GM21360 (cell line): ENCODE results near the gene DACT2.

Experiments used
- ATAC-seq: cut with Tn5 transposase; IDR thresholded peaks from one replicate; pipeline ENCODE4 v1.9.1; 2021; ENCODE audit warnings: mild to moderate bottlenecking, moderate library complexity; ENCODE audit not compliant: unreplicated experiment

The DACT2 gene

DNA sequence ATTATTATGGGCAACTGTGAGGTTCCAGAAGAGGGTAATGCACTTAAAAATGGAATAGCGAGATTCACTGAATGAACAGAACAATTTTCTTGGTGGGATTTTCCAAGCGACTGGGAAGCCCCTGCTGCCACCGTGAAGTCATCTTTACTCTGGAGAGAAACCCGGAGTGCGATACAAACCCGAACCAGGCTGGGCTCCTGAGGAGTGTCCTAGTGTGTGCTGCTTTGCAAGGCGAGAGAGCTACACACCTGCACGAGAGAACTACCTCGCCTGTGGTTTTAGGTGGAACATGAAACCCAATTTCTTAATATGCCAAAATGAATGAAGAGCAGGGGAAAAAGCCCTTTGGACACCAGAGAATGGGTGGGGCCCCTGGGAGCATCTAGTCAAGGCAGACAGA lies 33.5 kb upstream of the DACT2 start:
- ATAC-seq, result no peak

DNA sequence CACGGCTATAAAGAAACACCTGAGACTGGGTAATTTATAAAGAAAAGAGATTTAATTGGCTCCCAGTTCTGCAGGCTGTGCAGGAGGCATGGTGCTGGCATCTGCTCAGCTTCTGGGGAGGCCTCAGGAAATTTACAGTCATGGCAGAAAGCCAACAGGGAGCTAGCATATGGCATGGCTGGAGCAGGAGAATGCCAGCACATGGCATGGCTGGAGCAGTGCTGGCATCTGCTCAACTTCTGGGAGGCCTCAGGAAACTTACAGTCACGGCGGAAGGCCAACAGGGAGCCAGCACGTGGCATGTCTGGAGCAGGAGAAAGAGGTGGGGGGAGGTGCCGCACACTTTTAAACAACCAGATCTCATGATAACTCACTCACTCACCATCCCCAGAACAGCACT lies 32.5 kb upstream of the DACT2 start:
- ATAC-seq, result no peak

DNA sequence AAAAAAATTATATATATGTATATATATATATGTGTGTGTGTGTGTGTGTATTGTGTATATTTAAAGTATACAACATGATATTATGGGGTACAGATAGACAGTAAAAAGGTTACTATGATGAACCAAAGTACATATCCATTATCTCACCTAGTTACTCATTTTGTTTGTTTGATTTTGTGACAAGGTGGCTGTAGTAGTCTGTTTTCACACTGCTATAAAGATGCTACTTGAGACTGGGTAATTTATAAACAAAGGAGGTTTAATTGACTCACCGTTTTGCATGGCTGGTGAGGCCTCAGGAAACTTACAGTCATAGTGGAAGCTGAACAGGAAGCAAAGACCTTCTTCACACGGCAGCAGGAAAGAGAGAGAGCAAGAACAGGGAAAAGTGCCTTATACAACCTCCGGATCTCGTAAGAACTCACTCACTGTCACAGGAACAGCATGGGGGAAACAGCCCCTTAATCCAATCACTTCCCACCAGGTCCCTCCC lies 30.2 kb upstream of the DACT2 start:
- ATAC-seq, result no peak

DNA sequence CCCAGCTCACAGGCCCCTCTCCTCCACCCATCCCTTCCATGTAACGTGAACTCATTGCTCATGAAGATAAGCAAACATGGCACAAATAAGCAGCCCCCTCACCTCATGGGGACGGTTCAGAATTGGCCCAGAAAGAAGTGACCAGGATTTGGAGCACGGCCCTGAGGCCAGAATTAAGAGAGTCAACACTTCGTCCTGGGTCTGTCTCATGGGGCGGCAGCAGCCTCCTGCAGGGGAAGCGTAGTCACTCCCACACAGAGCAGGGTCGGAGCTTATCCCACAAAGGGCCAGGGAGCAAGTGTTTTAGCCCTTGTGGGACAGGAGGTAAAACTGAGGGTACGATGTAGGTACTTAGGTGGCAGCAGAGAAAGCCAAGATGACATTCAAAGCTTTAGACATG lies 28.6 kb upstream of the DACT2 start:
- no peak for ATAC-seq

DNA sequence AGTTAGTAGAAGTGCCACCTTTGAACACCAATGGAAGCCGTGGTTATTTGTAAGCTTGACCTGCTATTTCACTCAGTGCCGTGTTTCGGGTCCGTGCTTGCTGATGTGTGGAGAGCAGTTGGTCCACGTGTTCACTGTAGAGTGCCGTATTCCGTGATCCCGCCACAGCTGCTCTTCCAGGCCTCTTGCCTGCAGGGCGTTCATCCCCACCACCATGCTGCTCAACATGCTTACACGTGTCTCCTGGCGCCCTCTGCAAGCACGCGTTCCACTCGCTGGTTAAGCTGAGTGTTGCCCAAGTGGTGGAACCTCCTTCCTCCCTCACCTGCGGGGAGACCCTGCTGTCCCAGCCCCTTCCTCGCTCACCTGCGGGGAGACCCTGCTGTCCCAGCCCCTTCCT lies 28.0 kb upstream of the DACT2 start:
- no peak for ATAC-seq

DNA sequence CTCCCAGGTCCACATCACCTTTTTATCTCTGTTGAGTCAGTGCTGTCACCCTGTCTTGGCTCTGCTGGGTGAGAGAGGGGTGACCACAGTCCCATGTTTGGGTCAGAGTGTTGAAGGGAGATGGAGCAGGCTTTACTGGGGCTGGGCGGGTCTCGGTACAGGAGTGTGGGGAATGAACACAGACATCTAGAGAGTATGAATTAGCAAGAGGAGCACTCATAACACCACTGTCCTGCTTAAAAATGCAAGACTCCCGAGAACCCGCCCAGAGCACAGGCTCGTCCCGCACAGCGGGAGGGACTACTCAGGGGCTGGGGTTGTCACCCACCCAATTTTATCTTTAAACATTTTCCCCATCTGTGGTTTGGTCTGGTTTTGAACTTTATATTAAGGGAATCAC lies 27.5 kb upstream of the DACT2 start:
- ATAC-seq, result no peak

DNA sequence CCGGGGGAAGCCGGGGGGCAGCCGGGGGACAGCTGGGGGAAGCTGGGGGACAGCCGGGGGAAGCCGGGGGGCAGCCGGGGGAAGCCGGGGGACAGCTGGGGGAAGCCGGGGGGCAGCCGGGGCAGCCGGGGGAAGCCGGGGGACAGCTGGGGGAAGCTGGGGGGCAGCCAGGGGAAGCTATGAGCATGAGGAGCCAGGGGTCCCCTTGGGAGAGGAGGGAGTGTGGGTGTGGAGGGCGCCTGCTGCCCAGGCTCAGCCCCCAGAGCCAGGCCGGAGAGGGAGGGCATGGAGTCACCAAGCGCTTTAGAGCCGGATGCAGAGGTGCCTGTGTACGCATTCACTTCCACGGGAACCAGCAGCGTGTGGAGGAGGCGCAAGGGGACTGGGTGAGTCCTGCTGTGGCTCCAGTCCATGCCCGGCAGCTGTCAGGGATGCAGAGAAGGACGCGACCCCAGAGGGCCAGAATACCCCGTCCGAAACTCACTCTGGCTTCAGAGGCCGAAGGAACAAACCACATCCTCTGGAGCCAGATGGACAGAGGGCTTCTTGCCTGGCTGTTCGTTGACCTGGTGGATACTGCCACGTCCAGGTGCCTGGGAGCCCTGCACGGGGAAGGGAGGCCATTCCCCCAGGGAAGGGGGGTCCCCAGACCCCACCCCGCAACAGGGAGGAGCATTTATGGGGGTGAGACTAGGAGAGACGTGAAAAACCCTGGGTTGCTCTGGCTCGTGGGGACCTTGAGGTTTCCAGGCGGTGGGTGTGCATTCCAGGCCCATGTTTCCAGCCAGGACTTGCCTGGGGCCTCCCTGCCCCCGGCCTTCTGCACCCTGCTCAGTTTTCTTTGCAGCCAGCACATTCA lies 26.5 kb upstream of the DACT2 start:
- ATAC-seq, result no peak

DNA sequence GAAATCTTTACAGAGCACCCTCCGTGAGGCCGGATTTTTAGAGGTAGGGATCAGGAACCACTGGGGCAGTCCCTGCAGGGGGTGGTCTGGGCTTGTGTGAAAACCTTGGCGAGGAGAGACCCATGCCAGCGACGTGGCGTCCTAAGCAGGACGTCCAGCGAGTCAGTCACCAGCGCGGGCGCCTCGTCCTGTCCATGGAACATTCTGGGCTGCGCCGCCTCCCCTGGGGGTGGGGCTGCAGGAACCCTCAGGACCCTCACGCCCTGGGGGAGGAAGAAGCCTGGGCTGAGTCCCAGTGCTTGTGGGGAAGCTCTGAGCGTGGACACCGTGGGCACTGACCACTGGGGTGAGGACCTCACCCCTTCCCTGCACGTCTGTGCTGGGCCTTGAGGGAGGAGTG lies 25.7 kb upstream of the DACT2 start:
- no peak for ATAC-seq

DNA sequence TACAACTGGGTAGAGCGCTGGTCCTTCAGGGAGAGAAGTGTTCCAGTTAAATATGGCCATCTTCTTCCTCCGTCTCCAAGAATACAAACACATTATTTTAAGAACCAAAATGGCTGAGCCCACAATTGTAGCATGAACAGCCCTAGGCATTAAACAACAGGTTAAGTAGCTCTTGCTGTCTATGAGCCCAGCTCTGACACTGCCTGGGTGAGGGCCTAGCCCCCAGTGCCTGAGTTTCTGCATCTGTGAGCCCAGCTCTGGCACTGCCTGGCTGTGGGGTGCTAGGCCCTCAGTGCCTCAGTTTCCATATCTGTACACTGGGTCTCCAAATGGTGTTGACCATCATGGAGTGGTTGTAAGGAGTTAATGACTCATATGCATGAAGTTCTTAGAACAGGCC lies 24.8 kb upstream of the DACT2 start:
- ATAC-seq, result no peak

DNA sequence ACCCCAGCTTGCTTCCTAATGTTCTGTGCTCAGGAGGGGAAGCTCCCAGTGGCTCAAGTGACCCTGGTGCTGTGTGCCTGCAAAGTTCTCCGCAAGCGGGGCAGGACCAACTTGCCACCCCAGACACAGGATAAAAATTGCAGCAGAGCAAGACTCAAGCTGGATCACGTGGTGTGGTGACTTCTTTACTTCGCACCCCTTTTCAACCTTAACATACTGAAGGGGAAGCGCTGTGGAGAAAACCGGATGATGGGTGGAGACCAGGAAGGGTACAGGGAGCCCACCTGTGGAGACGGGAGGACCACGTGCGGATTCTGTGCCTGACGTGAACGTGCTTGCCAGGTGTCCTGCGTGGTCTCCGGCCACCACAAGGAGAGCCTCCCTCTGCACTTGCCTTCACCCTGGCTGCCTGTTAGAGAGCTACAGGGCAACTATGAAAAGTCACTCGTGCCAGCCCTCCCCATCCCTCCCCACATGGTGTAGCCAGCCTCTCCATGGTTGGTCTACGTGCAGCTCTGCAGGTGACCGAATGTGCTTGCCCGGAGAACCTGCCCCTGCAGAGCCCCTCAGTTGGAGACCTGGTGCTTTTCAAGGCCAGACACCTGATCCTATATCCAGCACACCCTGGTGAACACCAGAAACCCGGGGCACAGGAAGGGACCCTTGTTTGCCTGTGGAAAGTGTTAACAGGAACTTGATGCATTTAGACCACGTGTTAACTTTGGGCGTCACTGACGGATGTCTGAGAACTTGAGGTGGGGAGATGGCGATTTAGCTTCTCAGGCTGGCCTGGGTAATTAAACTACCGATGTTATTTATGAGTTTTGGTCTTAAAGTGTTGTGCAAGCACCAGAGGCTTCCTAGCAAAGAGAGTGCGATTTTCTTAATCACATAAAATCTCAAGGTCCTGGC lies 23.9 kb upstream of the DACT2 start:
- no peak for ATAC-seq

DNA sequence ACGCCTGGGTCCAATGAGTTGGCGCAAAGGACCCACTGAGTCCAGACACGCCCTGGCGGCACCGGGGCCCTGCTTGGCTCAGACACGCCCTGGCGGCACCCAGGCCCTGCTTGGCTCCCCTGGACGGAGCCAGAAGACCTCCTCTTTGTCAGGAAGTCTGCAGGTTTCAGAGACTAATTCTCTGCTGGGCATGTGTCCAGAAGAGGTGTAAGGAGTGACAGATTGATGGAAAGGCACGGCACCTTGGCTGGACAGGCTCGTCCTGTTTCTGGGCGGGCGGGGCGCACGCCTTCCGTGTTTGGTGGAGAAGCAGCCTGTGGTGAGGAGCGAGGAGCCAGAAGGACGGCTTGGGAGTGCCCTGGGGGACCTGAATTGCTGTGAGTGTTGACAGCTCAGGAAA lies 23.1 kb upstream of the DACT2 start:
- ATAC-seq, result no peak

DNA sequence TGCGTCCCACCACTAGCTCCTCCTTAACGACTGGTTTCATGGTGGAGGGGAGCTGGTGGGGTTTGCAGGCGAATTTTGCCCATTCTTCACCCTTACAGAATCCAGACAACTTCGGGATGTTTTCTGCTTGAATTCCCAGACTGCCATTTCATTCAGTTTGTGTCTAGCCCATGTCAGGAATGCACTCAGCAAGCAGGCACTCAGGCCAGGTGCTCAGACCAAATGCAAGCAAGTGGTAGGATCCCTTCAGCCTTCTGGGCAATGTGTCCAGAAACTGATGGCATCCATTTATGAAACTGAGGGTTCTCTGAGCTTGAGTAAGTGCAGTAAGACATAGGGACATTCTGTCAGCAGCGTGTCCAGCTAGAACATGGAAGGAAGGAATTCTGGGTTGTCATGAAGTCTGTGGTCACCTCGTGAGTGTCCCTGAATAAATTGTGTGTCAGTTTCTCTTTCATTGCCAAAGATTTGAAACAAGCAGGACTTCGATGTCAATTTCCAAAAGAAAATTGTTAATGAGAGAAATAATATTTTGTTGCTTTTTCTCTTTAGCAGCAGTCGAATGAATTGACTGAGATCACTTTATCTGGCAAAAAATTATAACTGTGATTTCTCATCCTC lies 21.8 kb upstream of the DACT2 start:
- ATAC-seq, result no peak

DNA sequence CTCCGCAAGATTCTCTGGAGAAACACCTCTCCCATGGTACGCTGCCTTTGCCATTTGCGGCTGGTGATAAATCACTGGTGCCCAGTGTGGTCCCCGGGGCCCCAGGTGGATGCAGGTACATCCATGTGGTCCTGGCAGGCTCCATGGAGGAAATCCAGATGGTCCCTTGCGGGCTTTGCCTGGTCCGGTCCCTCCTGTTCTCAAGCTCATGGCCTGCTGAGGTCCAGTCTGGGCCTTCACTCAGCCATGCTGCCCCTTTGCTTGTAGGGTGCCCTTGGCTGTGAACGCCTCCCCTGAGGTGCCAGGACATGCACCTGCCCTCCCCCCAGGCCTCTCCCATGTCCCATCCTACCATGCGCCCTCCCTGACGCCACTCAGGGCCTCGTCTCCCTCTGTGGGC lies 21.2 kb upstream of the DACT2 start:
- ATAC-seq, result no peak

DNA sequence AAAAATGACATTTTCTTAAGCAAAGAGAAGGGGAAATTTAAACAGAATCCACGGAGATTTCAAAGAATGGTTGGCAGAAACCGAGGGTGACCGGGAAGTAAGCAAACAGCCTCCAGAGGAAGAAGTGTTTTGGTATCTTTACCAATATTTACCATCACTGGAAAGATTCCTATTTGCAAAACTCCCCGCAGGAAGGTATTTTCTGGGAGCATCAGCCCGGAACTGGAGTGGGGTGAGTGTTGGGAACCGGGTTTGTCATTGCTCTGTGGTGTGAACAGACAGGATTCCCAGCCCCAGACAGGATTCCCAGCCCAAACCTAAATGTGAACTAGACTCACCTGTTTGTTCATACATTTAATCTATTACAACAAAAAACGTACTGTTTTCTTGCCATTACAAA lies 19.2 kb upstream of the DACT2 start:
- no peak for ATAC-seq

DNA sequence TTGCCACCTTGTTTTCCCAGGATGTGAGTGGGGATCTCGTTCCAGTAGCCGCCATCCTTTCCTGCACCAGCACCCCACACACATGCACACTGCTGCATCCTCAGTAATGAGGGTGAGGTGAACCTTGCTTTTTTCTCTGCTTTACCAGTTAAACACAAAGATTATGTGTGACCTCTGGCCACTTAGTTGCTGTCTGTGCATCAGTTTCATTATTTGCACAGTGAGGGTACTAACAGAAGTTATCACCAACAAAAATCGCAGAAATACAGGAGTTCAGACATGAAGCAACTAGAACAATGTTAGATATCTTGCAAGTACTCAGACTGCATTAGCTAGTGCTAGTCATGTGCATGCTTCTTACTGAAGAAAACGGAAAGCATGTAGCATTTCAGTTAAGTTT lies 17.4 kb upstream of the DACT2 start:
- ATAC-seq, result no peak

DNA sequence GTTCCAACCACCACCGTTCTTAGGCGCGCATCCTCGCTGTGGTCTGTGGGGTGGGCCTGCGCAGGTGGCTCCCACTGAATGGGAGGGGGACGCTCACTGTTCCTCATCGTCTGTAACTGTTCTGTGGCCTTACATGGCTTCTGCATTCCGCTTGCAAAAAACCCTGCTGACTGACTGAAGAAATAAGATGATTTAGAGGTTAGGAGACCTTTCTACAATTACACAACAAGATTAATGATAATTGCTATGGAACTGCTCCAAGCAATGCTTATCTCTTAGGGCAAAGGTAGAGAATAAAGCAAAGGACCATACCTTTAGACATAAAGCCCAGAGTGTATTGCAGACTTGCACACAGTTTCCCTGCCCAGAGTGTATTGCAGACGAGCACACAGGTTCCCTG lies 14.4 kb upstream of the DACT2 start:
- no peak for ATAC-seq

DNA sequence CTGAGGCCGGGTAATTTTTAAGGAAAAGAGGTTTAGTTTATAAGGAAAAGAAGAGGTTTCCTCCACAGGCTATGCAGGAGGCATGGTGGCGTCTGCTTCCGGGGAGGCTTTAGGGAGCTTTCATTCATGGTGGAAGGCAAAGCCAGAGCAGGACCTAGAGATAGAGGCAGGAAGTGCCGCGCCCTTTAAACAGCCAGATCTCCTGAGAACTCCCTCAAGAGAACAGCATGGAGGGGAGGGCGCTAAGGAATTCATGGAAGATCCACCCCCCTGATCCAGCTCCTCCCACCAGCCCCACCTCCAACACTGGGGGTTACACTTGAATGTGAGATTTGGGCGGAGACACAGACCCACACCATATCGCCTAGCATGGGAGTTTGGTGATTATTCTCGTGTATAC lies 13.9 kb upstream of the DACT2 start:
- ATAC-seq, result no peak

DNA sequence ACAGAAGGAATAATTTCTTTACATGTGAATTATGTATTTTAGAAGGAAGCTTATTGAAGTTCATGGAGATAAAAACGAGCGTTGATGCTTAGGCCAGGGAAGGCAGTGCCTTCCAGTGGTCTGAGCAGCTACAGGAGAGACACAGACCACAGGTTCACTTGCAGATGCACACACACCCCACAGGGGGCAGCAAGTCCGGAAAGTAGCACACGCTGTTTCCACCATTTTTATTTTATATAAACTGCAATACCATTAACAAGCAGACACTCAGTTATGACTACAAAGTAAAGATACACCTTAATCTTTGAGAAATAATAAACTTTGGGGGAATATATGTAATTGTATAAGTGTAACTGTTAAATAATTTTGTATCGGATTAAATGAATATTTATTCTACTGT lies 13.5 kb upstream of the DACT2 start:
- no peak for ATAC-seq

DNA sequence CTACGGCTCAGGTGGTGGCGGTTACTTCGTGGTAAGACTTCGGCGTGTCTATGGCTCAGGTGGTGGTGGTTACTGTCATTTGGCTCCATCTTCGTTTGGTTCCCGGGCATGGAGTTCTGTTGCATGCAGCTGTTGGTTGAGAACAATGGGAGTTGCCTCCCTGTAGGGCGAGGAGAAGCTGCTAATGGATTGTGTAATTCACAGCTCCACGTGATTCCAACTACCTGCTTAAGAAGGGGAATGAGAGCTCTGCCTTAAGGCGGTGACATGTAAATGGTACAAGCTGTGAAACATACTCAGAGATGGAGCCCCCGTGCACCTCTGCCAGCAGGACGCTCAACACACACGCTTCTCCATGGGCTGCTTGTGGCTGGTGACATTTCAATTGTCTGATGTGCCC lies 12.4 kb upstream of the DACT2 start:
- no peak for ATAC-seq

DNA sequence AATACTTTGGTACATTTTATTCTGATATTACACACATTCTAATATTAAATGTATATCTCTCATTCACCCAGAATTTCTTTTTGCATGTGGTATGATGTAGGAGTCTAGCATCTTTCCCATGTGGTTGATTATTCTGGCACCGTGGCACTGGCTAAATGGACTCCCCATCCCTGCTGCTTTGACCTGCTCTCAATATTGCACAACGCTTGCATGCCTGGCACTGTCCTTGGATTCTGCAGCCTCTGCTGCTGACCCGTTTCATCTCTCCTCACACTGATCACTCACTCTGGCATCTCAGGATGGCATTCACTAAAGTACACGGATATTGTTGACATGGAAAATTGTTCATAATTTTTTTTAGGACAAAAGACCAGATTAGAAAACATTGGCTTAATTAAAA lies 11.5 kb upstream of the DACT2 start:
- no peak for ATAC-seq

DNA sequence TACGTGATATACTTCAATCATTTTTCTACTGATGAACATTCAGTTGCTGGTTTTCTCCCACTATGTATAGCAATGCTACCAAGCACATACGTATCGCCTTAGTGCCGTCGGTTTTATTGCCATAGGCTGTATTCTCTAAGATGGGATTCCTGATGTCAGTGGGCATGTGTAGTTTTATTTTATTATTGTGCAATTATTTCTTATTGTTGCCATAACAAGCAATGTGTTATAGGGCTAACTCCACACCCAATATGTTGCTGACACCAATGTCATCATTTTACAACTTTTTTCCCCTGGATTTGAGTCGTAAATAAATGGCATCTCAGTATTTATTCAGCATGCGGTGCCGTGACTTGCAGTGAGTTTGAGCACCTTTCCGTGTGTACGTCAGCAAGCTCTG lies 10.8 kb upstream of the DACT2 start:
- no peak for ATAC-seq

DNA sequence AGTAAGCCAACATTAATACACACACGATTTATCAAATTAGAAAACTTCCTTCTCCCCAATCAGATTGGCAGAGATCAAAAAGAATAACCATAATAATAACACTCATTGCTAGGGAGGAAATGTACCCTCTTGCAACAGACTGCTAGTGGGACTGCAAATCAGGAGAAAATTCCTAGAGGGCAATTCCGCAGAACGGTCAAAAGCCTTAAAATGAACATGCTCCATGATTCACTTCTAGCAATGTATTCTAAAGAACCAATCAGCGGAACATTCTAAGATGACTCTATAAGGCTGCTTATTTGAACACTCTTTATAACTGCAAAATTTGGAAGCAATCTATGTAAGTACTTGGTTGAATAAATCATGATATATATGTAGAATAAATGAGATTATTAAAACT lies 8.5 kb upstream of the DACT2 start:
- no peak for ATAC-seq
